AG20443 (cell line): ENCODE measurements around the gene ASB7.
"Not testable (repeated sequence)": the region's sequence is repeated elsewhere in the genome, so short reads cannot be mapped to it uniquely, and the experiment has no call there.

Experiments
- DNase-seq: peaks from one replicate; pipeline ENCODE4 v3.0.0; 2012; ENCODE audit warnings: low spot score, mixed read lengths

The ASB7 gene

DNA sequence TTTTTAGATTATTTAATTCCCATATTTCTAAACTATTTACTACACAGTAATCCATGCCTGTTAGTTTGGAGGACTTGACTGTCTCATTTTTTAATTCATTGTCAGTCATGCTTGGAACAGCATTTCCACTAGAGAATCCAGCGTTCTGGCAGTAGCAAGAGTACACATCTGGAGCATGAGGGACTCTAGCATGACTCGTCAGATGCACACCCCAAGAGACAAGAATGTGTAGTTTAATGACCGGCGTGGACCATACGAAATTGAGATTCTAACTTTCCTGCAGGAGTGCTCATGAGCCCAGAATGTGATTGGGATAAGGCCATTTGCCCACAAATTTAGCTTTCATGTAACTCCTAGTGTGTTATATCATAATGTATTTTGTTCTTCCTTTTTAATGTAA is 48.9 kb downstream of the ASB7 start:
- peak; percentile 67 for DNase-seq

DNA sequence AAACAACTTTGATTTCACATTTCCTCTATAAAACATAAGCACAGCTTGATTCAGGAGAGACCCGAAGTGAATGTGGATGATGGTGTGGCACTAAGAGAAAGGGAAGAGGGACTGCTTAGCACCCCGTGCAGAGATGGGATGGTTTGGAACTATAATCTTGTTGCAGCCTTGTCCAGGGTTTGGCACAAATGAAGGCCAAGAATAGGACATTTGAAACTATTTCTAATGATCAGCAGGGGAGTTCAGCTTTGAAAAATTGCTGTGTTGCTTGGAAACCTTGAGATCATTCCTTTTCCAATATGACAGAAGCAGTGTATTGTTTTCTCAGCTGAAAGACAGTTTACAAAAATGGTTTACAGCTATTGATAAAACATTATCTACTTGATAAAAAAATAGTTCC is 49.7 kb downstream of the ASB7 start:
- DNase-seq, result no peak

DNA sequence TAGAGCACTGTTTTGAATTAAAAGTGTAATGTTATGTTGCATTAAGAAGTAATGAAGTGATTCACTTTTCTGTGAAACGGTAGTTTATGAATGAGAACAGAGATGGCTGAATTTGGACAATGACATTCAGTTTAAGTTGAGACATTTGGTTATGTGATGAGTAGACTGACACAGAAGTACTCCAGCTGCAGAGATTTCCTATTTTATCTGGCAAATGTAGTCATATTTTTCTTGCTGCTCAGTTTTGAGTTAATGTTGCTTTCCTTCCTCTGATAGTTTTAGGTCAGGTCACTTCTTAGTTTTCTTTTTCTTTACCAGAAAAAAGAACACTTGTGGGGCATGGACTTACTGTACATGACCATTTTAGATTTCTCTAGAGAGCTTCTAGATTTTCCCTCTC is 51.2 kb downstream of the ASB7 start:
- DNase-seq, result no peak

DNA sequence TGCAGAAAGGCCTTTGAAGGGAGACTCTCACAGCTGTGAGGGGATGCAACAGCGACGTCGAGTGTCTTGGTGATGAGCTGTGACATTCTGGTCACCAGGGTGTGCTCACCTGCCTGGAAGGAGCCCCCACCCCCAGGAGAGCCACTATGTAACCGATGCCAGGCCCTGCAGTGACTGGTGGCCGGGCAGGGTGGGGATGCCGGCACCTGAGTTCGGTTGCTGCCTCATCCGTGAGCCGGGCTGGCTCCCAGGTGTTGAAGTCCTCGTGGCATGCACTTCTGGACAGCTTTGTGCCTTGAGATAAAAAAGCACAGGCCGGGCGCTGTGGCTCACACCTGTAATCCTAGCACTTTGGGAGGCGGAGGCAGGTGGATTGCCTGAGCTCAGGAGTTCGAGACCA is 56.5 kb downstream of the ASB7 start:
- DNase-seq, result no peak

DNA sequence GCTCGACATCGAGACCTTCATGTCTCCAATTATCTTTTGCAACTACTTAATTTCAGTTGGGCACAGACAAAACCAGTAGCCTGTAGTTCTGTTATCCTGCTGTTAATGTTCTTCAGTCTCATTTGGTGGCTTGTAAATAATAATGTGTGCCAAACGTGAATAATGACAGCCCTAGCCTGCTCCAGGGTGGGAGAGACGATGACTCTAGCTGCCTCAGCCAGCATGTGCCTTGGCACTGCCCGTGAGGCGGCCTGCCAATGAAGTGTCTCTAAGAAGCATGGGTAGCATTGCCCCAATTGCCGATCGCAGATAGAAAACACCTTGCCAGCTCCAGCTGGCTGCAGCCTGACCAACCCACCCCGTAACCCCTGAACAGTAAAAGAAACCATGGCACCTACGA is 58.8 kb downstream of the ASB7 start:
- no peak for DNase-seq

- no peak for DNase-seq
These were observed 60.9 kb downstream of the ASB7 start for GRCh38 chr15:100663086-100663914.

GRCh38 chr15:100663915-100664281 is 61.5 kb downstream of the ASB7 start:
- DNase-seq, result no peak

- peak; percentile 52 for DNase-seq
These were observed 63.2 kb downstream of the ASB7 start for GRCh38 chr15:100665570-100665969.

- peak; percentile 59 for DNase-seq
These were observed 65.3 kb downstream of the ASB7 start for GRCh38 chr15:100667405-100668347.

GRCh38 chr15:100668348-100668745 is 66.0 kb downstream of the ASB7 start:
- DNase-seq, result no peak

GRCh38 chr15:100669260-100669659 is 66.9 kb downstream of the ASB7 start:
- no peak for DNase-seq

DNA sequence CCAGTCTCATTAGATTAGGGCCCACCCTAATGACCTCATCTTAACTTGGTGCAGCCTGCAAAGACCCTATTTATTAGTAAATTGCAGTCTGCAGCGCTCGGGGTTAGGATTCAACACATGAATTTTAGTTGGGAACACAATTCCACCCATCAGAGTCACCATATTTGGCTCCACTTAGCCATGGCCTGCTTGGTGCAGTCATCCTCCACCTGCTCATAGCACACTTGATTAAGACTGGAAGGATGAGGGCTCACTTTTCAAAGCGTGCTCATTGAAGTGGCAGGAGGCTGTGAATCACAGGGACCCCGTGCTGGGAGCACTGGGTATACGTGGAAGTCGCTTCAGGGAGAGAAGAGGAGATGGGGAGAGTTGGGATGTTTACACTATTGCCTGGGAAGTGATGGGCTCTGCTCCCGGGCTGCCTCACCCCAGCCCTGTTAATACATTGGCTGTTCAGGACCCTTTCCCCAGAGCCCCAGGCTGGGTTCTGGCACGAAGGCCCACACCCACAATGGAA is 68.2 kb downstream of the ASB7 start:
- no peak for DNase-seq

DNA sequence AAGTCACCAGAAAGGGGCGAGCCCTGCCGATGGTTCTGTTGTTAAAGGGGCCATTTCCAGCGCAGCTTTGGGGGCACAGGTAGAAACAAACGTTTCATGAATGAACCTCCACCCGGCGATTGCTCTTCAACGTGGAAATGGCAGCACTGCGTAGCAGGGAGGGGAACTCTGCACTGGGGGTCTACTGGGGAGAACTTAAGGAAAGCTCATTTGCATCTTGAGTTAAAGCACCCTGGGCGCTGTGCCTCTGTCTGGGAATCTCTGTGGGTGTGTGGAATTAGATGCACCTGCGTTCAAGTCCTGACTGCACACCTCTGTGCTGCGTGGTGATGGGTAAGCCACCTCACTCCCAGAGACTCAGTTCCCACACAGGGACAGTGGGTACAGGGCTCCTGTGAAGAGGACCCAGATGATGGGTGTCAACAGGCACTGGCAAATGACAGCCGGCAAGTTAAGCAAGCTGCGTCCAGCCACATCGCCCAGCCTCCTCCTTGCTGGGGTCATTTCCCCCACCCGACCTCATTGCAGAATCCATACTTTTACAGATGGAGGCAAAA is 68.8 kb downstream of the ASB7 start:
- DNase-seq, result no peak

DNA sequence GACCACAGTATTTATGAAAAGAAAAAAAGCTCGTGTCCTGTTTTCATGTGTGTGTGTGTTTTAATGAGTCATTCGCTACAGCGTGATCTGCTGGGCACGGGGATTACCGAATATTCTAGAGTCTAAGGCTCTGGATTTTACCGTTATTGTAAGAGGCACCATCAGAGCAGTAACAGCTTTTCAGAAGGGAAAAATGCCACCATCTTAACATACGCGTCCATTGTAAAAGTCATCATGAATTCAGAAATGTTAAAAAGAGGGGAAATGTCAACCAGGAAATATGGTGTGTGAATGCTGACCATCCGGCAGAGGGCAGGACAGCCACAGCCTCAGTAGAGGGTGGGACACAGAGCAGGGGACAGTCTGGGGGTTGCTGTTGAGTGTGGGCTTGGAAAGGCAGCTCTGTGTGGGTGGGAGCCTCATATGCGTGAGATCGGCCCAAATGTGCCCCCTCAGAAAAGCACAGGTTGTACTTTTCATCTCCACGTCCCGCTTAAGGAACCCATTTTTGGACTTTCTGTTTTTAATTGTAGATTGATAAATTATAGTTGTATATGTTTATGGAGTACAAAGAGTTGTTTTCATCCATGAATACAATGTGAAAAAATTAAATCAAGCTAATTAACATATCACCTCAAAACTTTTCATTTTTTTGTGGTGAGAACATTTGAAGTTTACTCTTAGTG is 69.6 kb downstream of the ASB7 start:
- peak; percentile 29 for DNase-seq

DNA sequence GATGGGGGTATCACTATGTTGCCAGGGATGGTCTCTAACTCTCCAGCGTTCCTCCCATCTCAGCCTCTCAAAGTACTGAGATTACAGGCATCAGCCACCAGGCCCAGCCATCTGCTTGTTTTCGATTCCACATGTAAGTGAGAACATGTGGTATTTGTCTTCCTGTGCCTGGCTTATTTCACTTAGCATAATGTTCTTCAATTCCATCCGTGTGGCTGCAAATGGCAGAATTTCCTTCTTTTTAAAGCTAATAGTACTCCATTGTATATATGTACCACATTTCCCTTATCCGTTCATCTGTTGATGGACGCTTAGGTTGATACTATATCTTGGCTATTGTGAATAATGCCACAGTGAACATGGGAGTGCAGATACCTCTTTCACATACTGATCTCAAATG is 70.6 kb downstream of the ASB7 start:
- no peak for DNase-seq

- not testable (repeated sequence) for DNase-seq
These were observed 76.8 kb downstream of the ASB7 start for GRCh38 chr15:100679151-100679550.

- no peak for DNase-seq
These were observed 78.3 kb downstream of the ASB7 start for GRCh38 chr15:100680726-100681125.

DNA sequence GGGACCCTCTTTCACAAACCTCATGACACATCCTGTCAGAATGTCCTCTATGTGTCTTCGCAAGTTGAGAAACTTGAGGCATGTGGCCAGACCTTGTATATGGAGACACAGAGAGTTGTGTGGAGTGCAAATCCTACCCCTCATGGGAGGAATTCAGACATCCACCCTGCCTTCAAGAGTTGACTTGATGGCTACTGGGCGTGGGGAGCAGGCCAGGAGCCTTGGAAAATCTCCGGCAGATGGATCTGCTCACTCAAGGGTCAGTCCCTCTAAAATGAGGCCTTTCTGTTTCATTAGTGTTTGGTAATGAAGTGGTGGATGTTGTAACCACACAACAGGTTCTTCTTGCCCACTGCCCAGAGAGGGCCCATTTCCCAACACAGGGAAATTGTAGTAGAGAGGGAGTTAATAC is 79.0 kb downstream of the ASB7 start:
- no peak for DNase-seq

- DNase-seq, result no peak
These were observed 80.1 kb downstream of the ASB7 start for GRCh38 chr15:100682468-100682867.

DNA sequence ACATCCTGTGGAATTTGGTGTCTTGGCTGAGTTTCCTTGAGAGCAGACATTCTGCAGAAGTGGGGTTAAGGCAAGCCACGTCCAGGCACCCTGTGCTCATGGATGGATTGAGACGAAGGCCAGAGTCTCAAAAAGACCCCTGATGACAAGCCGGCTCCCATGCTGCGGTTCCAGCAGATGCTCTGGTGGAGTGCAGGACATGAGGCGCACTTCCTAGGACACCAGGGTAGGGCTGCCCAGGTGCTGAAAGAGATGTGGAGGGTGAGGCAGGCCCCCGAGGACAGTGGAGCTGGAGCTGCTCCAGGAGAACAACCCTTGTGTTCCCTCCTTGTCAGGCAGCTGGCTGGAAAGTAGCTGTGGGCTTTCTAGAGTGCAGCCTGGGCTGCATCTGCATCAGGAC is 81.0 kb downstream of the ASB7 start:
- no peak for DNase-seq

- DNase-seq, result no peak
These were observed 82.2 kb downstream of the ASB7 start for GRCh38 chr15:100684591-100684990.
